Ovary (tissue), 9 donors: ENCODE results near the gene GCK. TPM values are rescaled to one million over a fixed set of nuclear protein-coding genes. Genes with fewer than 3 reads are reported as not detected.

Source experiments
- DNase-seq, 5 donors: peaks; one replicate each; pipeline ENCODE4 v3.0.0-alpha.2; 2019 to 2020
- H3K27ac ChIP-seq, 2 donors: fragments of 200-600 bp; one replicate each; pipeline versions ENCODE4 v1.5.1 to v1.8.0; 2019 to 2022
- H3K27me3 ChIP-seq: fragments of 200-600 bp; one replicate; pipeline ENCODE4 v1.8.0; 2022
- H3K36me3 ChIP-seq: fragments of 200-600 bp; sonication (generic); one replicate; pipeline ENCODE4 v1.5.1; 2019
- H3K4me1 ChIP-seq: one replicate; pipeline ENCODE4 v1.8.1; 2013; ENCODE audit warnings: mild to moderate bottlenecking, moderate library complexity; ENCODE audit not compliant: insufficient read depth
- H3K4me3 ChIP-seq: fragments of 200-600 bp; sonication (generic); one replicate; pipeline ENCODE4 v1.5.1; 2017
- H3K9me3 ChIP-seq, 2 donors: fragments of 200-600 bp in 1 of 2; sonication (generic) in 1 of 2; one replicate each; pipeline versions ENCODE4 v1.5.1 to v1.8.1; 2013 to 2019; ENCODE audit warnings: mild to moderate bottlenecking in 1 of 2, moderate library complexity in 1 of 2
- EP300 ChIP-seq: sonication (generic); formaldehyde crosslinking; IDR thresholded peaks from one replicate; pipeline ENCODE4 v1.6.1; 2017; ENCODE audit warnings: antibody characterized with exemption
- POLR2A ChIP-seq: fragments of 450-650 bp; IDR thresholded peaks from one replicate; pipeline ENCODE4 v1.6.1; 2017; ENCODE audit warnings: antibody characterized with exemption, mild to moderate bottlenecking, moderate library complexity
- WGBS, 3 donors: extraction: QIAGEN DNeasy Blood & Tissue Kit in 1 of 3; methylation state at CpG; one replicate each; pipeline versions ENCODE4 v1.1.5 to v1.1.7; 2013 to 2017; 5-methylcytosine and 5-hydroxymethylcytosine counted together
- intact Hi-C, 4 donors: fragments of 100-400 bp; cut with DNase I; formaldehyde crosslinking; loops; one replicate each; pipeline versions ENCODE4 v1.11.0 to v1.15.1; 2022 to 2023
- polyA plus RNA-seq, 2 donors: library from polyadenylated mRNA; stranded (reverse); fragments of 200-250 nt in 1 of 2; fragments of 350-450 nt in 1 of 2; fragmentation: Illumina TruSeq in 1 of 2; extraction: RNeasy Lipid Tissue Mini Kit (QIAGEN cat#74804) in 1 of 2; gene quantifications; one replicate each; pipeline ENCODE4 v1.2.3, GENCODE V29; 2013 to 2014
- total RNA-seq, 7 donors: library from RNA; depleted of rRNA in 2 of 7; stranded (reverse); fragments of >200 nt in 2 of 7; fragmentation: NEBNext Ultra II Directional in 3 of 7; extraction: Animal tissue kit (Norgen Biotek cat#: 25700) in 3 of 7; gene quantifications; one replicate each; pipeline versions ENCODE4 v1.1.0 to v1.2.4, GENCODE V29; 2016 to 2023
- TF ChIP-seq, protein P1 (sequence below), 3 donors: fragments of 450-650 bp in 2 of 3; fragments of 200-600 bp in 1 of 3; IDR thresholded peaks; one replicate each; pipeline versions ENCODE4 v1.5.1 to v1.8.0; 2016 to 2022; ENCODE audit warnings: antibody characterized with exemption in 3 of 3, mild to moderate bottlenecking in 1 of 3
- donor health status: DM: no; HTN: no; CAD: no; lungs with moderate emphysema.
- donor health status: DM: no; HTN: no; CAD: no.
- donor health status: Bipolar disorder and iron deficiency.
- donor health status: DM: yes; HTN: yes; CAD: no.
- donor health status: DM: no; HTN: no; CAD: no.
- donor health status: DM: yes; HTN: yes; CAD: no.

Gene GCK
- total and polyA plus RNA-seq, 9 donors = 0.48 to 2.9 (median 1.3) TPM

DNA sequence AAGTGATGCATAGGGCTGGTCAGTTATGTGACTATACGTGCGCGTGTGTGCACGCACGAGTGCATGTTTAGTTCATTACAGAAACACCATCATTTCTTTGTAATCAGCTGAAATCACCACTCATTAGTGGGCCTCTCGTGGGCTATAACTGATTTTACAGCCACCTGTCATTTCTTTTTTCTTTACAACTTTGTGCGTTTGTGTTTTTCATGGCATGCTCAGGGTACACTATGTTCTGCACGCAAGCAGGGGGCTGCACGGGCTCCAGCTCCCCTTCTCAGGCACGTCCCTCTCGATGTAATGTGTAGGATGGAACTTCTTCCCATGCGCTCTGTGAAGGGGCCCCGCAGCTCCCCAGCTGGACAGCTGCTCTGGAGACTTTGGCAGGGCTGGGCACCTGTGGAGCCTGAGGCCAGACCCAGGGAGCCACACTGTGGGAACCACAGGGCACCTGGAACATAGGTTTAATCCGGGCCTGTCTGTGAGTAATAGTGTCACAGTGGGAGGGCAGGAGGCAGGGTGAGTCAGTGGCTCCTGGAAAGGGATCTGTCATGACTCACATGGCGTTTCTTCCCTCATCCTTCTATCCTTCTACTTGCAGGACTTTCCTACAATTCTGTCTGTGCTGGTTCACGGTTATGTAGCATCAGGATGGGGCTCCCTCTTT, 4.9 kb downstream of the GCK start:
- Histone ChIP-seq H3K36me3 (no peaks in the 10 kb centered on the region), H3K27me3 (no peaks in the 10 kb centered on the region), H3K4me1 (peaks cover 6% of the 10 kb centered on the region), H3K27ac (no peak overlapping the region), H3K9me3 (peaks cover 0 to 10% of the 10 kb centered on the region in 2 donors), H3K4me3 (no peak overlapping the region)
- WGBS, 3 donors = 47 to 58% (median 53%) methylated on average over 16 of the region's 16 CpGs
- DNase-seq = no peak
- intact Hi-C loops = no loop called here
- TF ChIP-seq, protein P1, sequence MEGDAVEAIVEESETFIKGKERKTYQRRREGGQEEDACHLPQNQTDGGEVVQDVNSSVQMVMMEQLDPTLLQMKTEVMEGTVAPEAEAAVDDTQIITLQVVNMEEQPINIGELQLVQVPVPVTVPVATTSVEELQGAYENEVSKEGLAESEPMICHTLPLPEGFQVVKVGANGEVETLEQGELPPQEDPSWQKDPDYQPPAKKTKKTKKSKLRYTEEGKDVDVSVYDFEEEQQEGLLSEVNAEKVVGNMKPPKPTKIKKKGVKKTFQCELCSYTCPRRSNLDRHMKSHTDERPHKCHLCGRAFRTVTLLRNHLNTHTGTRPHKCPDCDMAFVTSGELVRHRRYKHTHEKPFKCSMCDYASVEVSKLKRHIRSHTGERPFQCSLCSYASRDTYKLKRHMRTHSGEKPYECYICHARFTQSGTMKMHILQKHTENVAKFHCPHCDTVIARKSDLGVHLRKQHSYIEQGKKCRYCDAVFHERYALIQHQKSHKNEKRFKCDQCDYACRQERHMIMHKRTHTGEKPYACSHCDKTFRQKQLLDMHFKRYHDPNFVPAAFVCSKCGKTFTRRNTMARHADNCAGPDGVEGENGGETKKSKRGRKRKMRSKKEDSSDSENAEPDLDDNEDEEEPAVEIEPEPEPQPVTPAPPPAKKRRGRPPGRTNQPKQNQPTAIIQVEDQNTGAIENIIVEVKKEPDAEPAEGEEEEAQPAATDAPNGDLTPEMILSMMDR (IDR thresholded peaks at IDR 0.05) = no peak
- no peak for TF ChIP-seq POLR2A
- no peak for TF ChIP-seq EP300

DNA sequence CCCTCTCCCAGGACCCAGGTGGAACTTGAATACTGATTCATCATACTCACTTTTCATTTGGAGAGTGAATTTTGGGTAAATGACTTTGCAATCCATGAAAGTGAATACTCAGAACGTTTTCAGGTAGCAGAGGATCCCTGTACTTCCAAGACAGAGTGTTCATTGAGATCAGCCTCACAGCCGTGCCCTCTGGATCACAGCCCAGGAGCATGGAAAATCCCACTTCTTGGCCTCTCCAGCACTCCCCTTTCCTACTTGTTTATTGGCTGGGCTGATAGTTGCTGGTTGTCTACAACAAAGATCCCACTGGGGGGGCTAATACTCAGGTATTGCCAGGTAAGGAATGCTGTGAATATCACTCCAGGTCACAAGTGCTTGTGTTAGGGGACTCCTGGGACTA, 5.9 kb downstream of the GCK start:
- intact Hi-C loops = no loop called here

DNA sequence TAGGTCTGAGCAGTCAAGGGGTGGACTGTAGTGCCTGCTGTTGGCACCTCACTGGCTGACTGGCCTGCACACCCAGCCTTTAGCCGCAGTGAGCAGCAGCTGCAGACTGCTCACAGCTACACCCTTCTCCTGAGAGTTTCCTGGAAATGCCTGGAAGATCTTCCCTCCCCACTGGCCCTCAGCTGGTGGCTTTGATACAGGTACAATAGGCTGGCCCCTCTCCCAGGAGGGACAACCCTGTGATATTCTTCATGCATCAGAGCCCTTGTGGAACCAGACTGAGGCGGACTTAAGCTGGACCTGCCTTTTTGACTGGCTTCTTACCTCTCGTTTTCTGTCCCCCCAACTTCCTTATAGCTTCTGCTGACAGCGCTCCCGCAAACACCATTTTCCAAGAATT, 6.4 kb downstream of the GCK start:
- H3K27me3 ChIP-seq = no peaks in the 10 kb centered on the region
- intact Hi-C loops = no loop called here
- WGBS, 3 donors = 85 to 99% (median 94%) methylated on average over 5 of the region's 5 CpGs

More for the DNA sequence above, 5.9 kb downstream of the GCK start:
- Histone ChIP-seq H3K4me3 (no peak overlapping the region), H3K9me3 (peaks cover 0 to 10% of the 10 kb centered on the region in 2 donors), H3K36me3 (no peaks in the 10 kb centered on the region), H3K27ac (no peak overlapping the region), H3K27me3 (no peaks in the 10 kb centered on the region), H3K4me1 (peaks cover 6% of the 10 kb centered on the region)
- DNase-seq = no peak
- TF ChIP-seq, protein P1 (IDR thresholded peaks at IDR 0.05) = no peak
- TF ChIP-seq POLR2A (no peak), EP300 (no peak)
- 11 to 16% (median 14%) methylated on average over 2 of the region's 2 CpGs for WGBS, 3 donors

DNA sequence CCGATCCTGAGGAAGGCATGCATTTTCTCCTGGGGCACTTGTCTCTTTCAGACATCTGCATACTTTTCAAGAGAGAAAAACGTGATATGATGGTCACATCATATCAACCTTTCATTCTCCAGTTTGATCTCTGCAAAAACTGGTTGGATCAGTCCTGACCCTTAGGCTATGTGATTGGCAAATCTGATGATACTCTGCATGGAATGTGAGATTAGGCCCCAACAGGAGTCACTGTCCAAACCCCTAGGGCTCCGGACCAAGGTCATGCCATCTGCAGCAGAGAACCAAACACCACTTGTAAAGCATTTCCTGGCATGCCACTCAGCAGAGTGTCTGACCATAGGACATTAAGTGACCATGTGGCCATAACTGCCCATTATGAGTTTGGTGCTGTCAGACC, 8.6 kb downstream of the GCK start:
- H3K4me3 ChIP-seq = no peak overlapping the region
- intact Hi-C loops = no loop called here

More for the DNA sequence above, 6.4 kb downstream of the GCK start:
- peaks cover 0 to 10% of the 10 kb centered on the region in 2 donors for H3K9me3 ChIP-seq
- H3K4me1 ChIP-seq = peaks cover 4% of the 10 kb centered on the region
- no peaks in the 10 kb centered on the region for H3K36me3 ChIP-seq
- no peak overlapping the region for H3K27ac ChIP-seq
- DNase-seq = no peak
- TF ChIP-seq, protein P1 (IDR thresholded peaks at IDR 0.05) = no peak
- TF ChIP-seq EP300 (no peak), POLR2A (no peak)
- H3K4me3 ChIP-seq = no peak overlapping the region

More for the DNA sequence above, 8.6 kb downstream of the GCK start:
- no peak for DNase-seq
- no peak overlapping the region for H3K27ac ChIP-seq
- WGBS, 3 donors = 64 to 69% (median 66%) methylated on average over 3 of the region's 3 CpGs
- TF ChIP-seq, protein P1 (IDR thresholded peaks at IDR 0.05) = no peak
- TF ChIP-seq POLR2A (no peak), EP300 (no peak)
- no peaks in the 10 kb centered on the region for H3K4me1 ChIP-seq
- no peaks in the 10 kb centered on the region for H3K36me3 ChIP-seq
- peaks cover 0 to 10% of the 10 kb centered on the region in 2 donors for H3K9me3 ChIP-seq
- H3K27me3 ChIP-seq = no peaks in the 10 kb centered on the region
